Gastroesophageal sphincter (tissue), 3 donors: Measurements from ENCODE around the gene ABCF1.

ENCODE experiments used
- EP300 ChIP-seq: sonication (generic); formaldehyde crosslinking; IDR thresholded peaks from one replicate; pipeline ENCODE4 v1.6.1; 2017; ENCODE audit warnings: antibody characterized with exemption, mild to moderate bottlenecking
- POLR2A ChIP-seq, 2 donors: fragments of 450-650 bp; IDR thresholded peaks; one replicate each; pipeline ENCODE4 v1.6.1; 2017; ENCODE audit warnings: antibody characterized with exemption in 2 of 2, mild to moderate bottlenecking in 2 of 2, moderate library complexity in 1 of 2
- POLR2AphosphoS5 ChIP-seq: sonication (generic); formaldehyde crosslinking; IDR thresholded peaks from one replicate; pipeline ENCODE4 v1.6.1; 2017; ENCODE audit warnings: antibody characterized with exemption
- TF ChIP-seq, protein P1 (sequence below), 4 experiments: fragments of 200-600 bp in 2 of 4; fragments of 450-650 bp in 2 of 4; sonication (generic) in 1 of 4; IDR thresholded peaks; one replicate each; pipeline ENCODE4 v1.5.1; 2017 to 2019; ENCODE audit warnings: antibody characterized with exemption in 4 of 4, mild to moderate bottlenecking in 2 of 4, moderate library complexity in 2 of 4

DNA sequence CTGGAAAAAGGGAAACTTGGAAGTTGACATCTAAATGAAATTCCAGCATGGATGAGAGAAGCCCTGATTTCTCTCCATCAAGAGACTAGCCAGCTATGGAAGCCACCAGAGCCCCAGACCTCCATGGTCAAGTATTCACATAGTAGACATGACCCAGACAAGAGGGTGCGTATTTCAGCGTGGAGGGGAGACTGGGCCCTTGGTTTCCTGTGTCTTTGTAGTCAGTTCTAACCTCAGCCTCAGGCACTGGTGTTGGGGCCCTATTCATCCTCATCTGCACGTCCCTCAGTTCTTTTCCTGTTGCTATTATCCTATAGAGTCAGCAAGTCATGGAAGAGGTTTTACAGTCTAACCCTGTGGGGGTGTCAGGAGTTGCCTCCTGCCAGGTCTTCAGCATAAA lies 27.4 kb upstream of the ABCF1 start:
- TF ChIP-seq, protein P1, sequence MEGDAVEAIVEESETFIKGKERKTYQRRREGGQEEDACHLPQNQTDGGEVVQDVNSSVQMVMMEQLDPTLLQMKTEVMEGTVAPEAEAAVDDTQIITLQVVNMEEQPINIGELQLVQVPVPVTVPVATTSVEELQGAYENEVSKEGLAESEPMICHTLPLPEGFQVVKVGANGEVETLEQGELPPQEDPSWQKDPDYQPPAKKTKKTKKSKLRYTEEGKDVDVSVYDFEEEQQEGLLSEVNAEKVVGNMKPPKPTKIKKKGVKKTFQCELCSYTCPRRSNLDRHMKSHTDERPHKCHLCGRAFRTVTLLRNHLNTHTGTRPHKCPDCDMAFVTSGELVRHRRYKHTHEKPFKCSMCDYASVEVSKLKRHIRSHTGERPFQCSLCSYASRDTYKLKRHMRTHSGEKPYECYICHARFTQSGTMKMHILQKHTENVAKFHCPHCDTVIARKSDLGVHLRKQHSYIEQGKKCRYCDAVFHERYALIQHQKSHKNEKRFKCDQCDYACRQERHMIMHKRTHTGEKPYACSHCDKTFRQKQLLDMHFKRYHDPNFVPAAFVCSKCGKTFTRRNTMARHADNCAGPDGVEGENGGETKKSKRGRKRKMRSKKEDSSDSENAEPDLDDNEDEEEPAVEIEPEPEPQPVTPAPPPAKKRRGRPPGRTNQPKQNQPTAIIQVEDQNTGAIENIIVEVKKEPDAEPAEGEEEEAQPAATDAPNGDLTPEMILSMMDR (IDR thresholded peaks at IDR 0.05): no peak
- TF ChIP-seq POLR2AphosphoS5 (no peak), POLR2A (IDR thresholded peaks at IDR 0.05) (no peak), EP300 (no peak)
